NCI-H345 treated with DMSO at 0.1 percent for 48 hours (cell line): ENCODE measurements around the gene IVNS1ABP.
"Not testable (repeated sequence)": the region's sequence is repeated elsewhere in the genome, so short reads cannot be mapped to it uniquely, and the experiment has no call there.

Source experiments
- DNase-seq: peaks from one replicate; lab custom pipeline; 2025; ENCODE audit not compliant: unreplicated experiment; lab: John Stamatoyannopoulos, UW

Gene IVNS1ABP

DNA sequence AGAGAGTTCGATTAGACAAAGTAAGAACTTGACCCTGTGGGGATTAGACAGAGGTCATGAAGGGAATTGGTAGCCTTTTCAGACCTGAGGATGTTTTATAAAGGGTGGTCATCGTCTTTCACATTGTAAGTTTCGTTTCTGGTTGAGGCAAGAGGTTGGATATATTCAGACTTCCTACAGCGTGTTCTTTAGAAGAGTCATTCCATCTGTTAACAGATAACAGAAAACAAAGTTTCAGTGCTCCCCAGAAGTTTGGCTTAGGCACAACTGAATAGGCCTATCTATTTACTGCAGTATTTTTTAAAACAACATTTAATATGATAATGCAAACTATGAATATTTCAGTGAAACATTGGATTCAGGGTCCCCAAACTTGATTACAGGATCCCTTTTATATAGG is 17.1 kb upstream of the IVNS1ABP start:
- no peak for DNase-seq

DNA sequence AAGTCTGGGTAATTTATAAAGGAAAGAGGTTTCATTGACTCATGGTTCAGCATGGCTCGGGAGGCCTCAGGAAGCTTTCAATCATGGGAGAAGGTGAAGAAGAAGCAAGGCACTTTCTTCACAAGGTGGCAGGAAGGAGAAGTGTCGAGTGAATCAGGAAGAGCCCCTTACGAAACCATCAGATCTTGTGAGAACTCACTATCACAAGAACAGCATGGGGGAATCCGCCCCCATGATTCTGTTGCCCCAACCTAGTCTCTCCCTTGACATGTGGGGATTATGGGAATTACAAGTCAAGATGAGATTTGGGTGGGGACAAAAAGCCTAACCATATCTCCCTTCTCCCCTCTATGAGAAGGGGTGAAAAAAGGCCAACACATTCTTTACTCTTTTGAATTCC is 11.2 kb upstream of the IVNS1ABP start:
- DNase-seq, result no peak

DNA sequence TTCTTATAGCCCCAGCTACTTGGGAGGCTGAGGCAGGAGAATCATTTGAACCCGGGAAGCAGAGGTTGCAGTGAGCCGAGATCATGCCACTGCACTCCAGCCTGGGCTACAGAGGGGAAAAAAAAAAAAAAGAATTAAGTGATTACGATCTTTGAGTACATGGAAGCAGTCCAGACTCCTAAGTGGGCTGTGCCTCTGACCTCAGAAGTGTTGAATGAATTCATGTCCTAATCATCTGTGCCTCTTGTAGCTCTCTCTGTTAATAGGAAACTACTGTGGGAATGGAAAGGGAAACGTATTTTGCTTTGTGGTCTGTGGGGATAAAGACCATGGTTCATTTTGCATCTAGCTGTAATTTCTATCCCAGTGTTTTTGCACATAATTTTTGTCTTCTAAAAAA is 8.4 kb upstream of the IVNS1ABP start:
- no peak for DNase-seq

GRCh38 chr1:185324118-185324517 is 7.1 kb upstream of the IVNS1ABP start:
- DNase-seq, result no peak

DNA sequence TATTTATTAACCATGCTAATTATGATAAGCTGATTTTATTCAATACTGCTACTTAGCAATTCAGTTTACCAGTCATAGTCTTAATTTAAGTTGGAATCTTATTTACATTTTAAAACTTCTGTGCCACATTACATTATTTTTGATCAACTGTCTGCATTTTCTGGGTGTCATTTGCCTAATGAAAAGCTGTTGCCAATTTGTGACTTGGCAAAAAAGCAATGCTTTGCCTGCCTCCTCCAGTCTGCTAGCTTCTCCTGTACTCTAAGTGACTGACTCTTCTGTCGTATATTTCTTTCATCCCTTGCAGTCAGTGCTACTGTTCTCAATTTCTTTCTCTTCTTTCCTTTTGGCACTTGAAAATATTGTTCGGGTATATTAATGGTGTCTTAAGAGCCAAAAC is 5.6 kb upstream of the IVNS1ABP start:
- DNase-seq, result no peak

- DNase-seq, result not testable (repeated sequence)
These were observed 4.7 kb upstream of the IVNS1ABP start for GRCh38 chr1:185321653-185322221.

- not testable (repeated sequence) for DNase-seq
These were observed 4.1 kb upstream of the IVNS1ABP start for GRCh38 chr1:185321104-185321503.

GRCh38 chr1:185319139-185319475 is 2.1 kb upstream of the IVNS1ABP start:
- no peak for DNase-seq

DNA sequence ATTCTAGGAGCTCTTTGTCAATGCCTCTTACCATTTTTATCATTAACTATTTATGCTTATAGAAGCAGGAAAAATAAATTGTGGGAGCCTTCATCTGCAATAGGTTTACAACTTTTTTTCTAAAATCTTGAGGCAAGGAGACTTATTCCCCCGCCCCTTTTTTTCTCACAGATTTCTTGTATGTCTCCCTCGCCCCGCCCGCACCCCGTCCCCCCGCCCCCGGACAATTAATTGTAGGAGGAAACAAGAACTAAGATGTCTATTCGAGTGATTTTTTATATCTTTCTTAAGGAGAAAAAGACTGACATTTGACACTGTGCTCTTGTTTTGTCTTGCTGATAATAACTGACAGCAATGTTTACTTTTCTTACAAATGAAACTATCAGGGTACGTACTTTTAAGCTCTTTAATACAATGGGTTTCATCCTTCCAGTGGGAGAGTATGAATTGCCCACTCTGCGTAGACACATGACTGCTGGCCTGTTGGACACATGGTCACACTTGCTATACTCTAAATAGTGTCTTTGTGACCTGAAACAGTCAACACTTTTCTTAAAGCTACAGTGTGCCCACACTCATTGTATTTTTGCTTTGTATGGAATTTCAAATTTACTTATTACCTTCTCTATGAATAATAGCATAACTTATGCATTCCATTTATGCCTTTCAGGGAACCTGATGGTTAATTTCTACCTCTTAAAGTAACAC is 1.5 kb upstream of the IVNS1ABP start:
- DNase-seq, result no peak

GRCh38 chr1:185317886-185318310 is 855 bp upstream of the IVNS1ABP start:
- DNase-seq, result peak; percentile 41

DNA sequence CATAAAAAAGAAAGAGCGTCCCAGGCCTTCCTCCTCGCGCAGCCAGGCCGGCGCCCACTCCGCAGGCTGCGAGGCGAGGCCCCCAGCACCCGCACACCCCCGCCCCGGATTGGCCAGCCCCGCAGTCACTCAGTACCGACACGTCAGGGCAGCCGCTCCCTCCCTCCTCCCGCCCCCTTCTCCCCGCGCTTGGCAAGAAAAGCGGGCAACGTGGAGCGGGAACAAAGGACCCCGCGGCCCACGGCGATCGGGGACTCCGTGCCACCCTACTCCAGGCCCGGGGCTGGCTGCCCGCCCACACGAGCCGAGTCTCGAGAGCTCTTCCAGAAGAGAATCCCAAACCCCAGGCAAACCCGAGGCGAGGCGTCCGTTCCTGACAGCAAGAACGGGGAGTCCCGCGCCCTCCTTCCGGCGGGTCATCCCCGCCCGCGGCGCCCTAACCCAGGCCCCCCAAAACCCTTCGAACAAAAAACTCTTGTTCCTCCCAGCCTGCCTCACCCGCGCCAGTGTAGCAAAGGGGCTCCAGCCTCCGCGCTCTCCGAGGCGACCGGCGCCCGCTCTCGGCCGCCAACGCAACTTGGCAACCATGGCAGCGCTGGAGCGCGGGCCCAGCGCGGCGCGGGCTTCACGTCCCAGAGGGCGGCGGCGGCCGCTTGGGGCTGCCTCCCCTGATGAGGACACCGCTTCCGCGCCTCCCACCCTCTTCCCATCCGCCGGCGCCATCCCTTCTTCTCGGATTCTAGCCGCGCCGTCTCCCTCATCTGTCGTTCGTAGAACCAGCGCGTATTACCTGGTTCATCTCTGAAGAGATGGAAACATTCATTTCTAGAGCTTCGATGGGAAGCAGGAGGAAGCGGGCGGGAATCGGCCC is 645 bp downstream of the IVNS1ABP start:
- DNase-seq, result peak; percentile 45

GRCh38 chr1:185315445-185316071 is 1.5 kb downstream of the IVNS1ABP start:
- DNase-seq, result no peak

- DNase-seq, result no peak
These were observed 2.6 kb downstream of the IVNS1ABP start for GRCh38 chr1:185314411-185314810.

- DNase-seq, result no peak
These were observed 4.5 kb downstream of the IVNS1ABP start for GRCh38 chr1:185312361-185313138.

GRCh38 chr1:185311589-185312225 is 5.3 kb downstream of the IVNS1ABP start:
- DNase-seq, result no peak

GRCh38 chr1:185309566-185309965 is 7.5 kb downstream of the IVNS1ABP start:
- DNase-seq, result no peak

DNA sequence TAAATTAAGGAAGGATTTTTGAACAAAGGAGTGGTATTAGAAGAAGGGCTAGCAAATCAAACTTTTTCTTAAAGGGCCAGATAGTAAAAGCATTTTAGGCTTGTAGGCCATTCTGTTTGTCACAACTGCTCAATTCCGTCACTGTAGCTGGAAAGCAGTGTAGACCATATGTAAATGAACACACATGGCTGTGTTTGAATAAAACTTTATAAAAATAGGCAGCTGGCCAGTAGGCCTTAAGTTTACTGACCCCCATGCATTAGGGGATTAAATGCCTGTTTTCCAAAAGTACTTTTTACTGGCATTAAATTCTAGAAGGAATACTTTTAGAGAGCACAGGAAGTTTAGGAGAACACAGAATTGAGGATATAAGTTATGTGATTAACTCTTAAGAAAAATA is 8.9 kb downstream of the IVNS1ABP start:
- DNase-seq, result no peak

GRCh38 chr1:185305419-185305818 is 11.6 kb downstream of the IVNS1ABP start:
- no peak for DNase-seq

- DNase-seq, result no peak
These were observed 16.9 kb downstream of the IVNS1ABP start for GRCh38 chr1:185300152-185300551.

DNA sequence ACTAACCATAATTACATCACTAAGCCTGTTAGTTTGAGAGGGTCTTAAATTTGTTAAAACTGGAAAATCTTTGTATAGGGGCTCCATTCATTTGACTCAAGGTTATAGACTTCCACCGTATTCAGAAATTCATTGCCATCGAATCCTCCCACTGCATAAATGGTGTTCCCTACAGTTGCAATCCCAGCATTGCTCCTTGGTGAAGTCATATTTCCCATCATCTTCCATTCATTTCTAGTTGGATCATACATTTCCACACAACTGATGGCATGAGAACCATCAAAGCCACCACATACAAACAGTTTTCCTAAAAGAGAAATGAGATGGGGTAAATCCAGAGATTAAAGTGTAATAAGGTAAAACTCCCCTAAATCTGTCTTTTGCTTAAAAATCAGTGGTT is 19.1 kb downstream of the IVNS1ABP start:
- DNase-seq, result no peak
